Panc1 (cell line): ENCODE results near the gene SEC31B. TPM values are rescaled to one million over a fixed set of nuclear protein-coding genes. Genes with fewer than 3 reads are reported as not detected.

Experiments used
- ATAC-seq: fragments of 200-7000 bp; cut with Tn5 transposase; 2 replicates; pipeline ENCODE4 v1.9.1; 2020; ENCODE audit warnings: mild to moderate bottlenecking, moderate library complexity
- BruUV-seq: library from RNA; stranded (reverse); fragments of 400-500 nt; replicated peaks from 2 replicates; lab custom pipeline; 2021; lab: Mats Ljungman, UMichigan
- CTCF ChIA-PET: fragments of 300-600 bp; sonication (Branson Sonifier 250); formaldehyde crosslinking; loops from one replicate; lab custom pipeline; 2022; ENCODE audit warnings: antibody characterized with exemption; lab: Charles Lee
- POLR2A ChIA-PET: fragments of 300-600 bp; sonication (Branson Sonifier 250); formaldehyde crosslinking; loops from one replicate; lab custom pipeline; 2022; ENCODE audit warnings: antibody characterized with exemption; lab: Charles Lee
- DNase-seq: peaks from one replicate; pipeline ENCODE4 v3.0.0-alpha.2; 2010; ENCODE audit warnings: low read depth, low spot score
- H3K27ac ChIP-seq: 2 replicates; pipeline ENCODE4 v1.5.1; 2011; ENCODE audit warnings: mild to moderate bottlenecking, low read length, inconsistent platforms
- H3K27me3 ChIP-seq: fragments of 200-500 bp; sonication (Bioruptor generic); 2 replicates; pipeline ENCODE4 v1.6.0; 2014; ENCODE audit warnings: low read length, inconsistent platforms; ENCODE audit not compliant: control insufficient read depth, insufficient read depth
- H3K36me3 ChIP-seq: fragments of 200-500 bp; sonication (Bioruptor generic); 2 replicates; pipeline ENCODE4 v1.5.1; 2014; ENCODE audit warnings: inconsistent platforms, mild to moderate bottlenecking, low read length, moderate library complexity; ENCODE audit not compliant: control insufficient read depth, insufficient read depth
- H3K4me1 ChIP-seq: 2 replicates; pipeline ENCODE4 v1.5.1; 2011; ENCODE audit warnings: inconsistent platforms, mild to moderate bottlenecking, low read length, moderate library complexity; ENCODE audit not compliant: control insufficient read depth, insufficient read depth
- H3K4me3 ChIP-seq, 2 experiments: 2 replicates each; pipeline ENCODE4 v1.5.1; 2011 to 2012; ENCODE audit warnings: low read depth in 2 of 2, low read length in 2 of 2, mild to moderate bottlenecking in 2 of 2, inconsistent platforms in 1 of 2, moderate library complexity in 1 of 2
- H3K9me3 ChIP-seq: fragments of 200-500 bp; sonication (Bioruptor generic); 2 replicates; pipeline ENCODE4 v1.5.1; 2014; ENCODE audit warnings: low read depth, mild to moderate bottlenecking, inconsistent platforms, low read length, moderate library complexity; ENCODE audit not compliant: control insufficient read depth, insufficient read depth
- CTCF ChIP-seq: fragments of 450-650 bp; IDR thresholded peaks from 2 replicates; pipeline ENCODE4 v1.5.1; 2017; ENCODE audit warnings: mild to moderate bottlenecking
- POLR2AphosphoS5 ChIP-seq: IDR thresholded peaks from 2 replicates; pipeline ENCODE4 v1.6.1; 2012; ENCODE audit warnings: mild to moderate bottlenecking, low read depth, low read length, moderate library complexity
- SIN3A ChIP-seq: IDR thresholded peaks from 2 replicates; pipeline ENCODE4 v1.6.1; 2012; ENCODE audit warnings: low read depth, mild to moderate bottlenecking, low read length, moderate library complexity, borderline replicate concordance; ENCODE audit not compliant: insufficient read depth
- TCF7L2 ChIP-seq: IDR thresholded peaks from 2 replicates; pipeline ENCODE4 v1.6.1; 2011; ENCODE audit warnings: mild to moderate bottlenecking, low read depth, low read length, inconsistent platforms
- in situ Hi-C: cut with HindIII; loops from 2 replicates; pipeline ENCODE4 v1.10.0; 2016; ENCODE audit warnings: low sequenced_read_pairs, low pct_unique_long_range_greater_than_20kb
- intact Hi-C: fragments of 100-400 bp; cut with micrococcal nuclease; formaldehyde crosslinking; loops from one replicate; pipeline ENCODE4 v1.10.0; 2022; ENCODE audit not compliant: unreplicated experiment
- total RNA-seq: library from RNA; stranded (reverse); gene quantifications from one replicate; pipeline ENCODE4 v1.2.1, GENCODE V29; 2021; ENCODE audit not compliant: unreplicated experiment
- TF ChIP-seq, protein P1 (sequence below), 2 experiments: IDR thresholded peaks; 2 replicates each; pipeline ENCODE4 v1.6.1; 2011 to 2012; ENCODE audit warnings: low read depth in 2 of 2, control low read depth in 1 of 2, low read length in 1 of 2, mild to moderate bottlenecking in 1 of 2, moderate library complexity in 1 of 2; ENCODE audit not compliant: insufficient read depth in 1 of 2

Gene SEC31B
- total RNA-seq, 1 experiment from 2014 or later, result 17.8 TPM

GRCh38 chr10:100483876-100484666, 35.6 kb downstream of the SEC31B start:
- Histone ChIP-seq H3K4me1 (no peaks in the 10 kb centered on the region; the same call in 1 of the 2 replicates), H3K27ac (no peak overlapping the region), H3K4me3 (no peak overlapping the region), H3K9me3 (no peaks in the 10 kb centered on the region), H3K36me3 (no peaks in the 10 kb centered on the region; the same call in 1 of the 2 replicates), H3K27me3 (peaks cover 20% of the 10 kb centered on the region)
- CTCF ChIA-PET, result interaction anchor here (1.0 to 2.1 kb wide), 4 partner anchors 11 to 52 kb away, joined by 3 to 10 read pairs (median 6); partner anchors contain the start of gene HIF1AN
- no peak for DNase-seq
- TF ChIP-seq, protein P1, sequence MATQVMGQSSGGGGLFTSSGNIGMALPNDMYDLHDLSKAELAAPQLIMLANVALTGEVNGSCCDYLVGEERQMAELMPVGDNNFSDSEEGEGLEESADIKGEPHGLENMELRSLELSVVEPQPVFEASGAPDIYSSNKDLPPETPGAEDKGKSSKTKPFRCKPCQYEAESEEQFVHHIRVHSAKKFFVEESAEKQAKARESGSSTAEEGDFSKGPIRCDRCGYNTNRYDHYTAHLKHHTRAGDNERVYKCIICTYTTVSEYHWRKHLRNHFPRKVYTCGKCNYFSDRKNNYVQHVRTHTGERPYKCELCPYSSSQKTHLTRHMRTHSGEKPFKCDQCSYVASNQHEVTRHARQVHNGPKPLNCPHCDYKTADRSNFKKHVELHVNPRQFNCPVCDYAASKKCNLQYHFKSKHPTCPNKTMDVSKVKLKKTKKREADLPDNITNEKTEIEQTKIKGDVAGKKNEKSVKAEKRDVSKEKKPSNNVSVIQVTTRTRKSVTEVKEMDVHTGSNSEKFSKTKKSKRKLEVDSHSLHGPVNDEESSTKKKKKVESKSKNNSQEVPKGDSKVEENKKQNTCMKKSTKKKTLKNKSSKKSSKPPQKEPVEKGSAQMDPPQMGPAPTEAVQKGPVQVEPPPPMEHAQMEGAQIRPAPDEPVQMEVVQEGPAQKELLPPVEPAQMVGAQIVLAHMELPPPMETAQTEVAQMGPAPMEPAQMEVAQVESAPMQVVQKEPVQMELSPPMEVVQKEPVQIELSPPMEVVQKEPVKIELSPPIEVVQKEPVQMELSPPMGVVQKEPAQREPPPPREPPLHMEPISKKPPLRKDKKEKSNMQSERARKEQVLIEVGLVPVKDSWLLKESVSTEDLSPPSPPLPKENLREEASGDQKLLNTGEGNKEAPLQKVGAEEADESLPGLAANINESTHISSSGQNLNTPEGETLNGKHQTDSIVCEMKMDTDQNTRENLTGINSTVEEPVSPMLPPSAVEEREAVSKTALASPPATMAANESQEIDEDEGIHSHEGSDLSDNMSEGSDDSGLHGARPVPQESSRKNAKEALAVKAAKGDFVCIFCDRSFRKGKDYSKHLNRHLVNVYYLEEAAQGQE (IDR thresholded peaks at IDR 0.05; ENCODE audit: insufficient read depth in 1 of 2, low read depth in 2 of 2, low read length in 1 of 2), result no peak
- TF ChIP-seq CTCF (no peak), POLR2AphosphoS5 (no peak), SIN3A (no peak), TCF7L2 (no peak)
- no TSS peak for BruUV-seq
- POLR2A ChIA-PET, result no interaction called here
- ATAC-seq, result no peak
- intact Hi-C loops (no loop called here), in situ Hi-C loops (no loop called here)

DNA sequence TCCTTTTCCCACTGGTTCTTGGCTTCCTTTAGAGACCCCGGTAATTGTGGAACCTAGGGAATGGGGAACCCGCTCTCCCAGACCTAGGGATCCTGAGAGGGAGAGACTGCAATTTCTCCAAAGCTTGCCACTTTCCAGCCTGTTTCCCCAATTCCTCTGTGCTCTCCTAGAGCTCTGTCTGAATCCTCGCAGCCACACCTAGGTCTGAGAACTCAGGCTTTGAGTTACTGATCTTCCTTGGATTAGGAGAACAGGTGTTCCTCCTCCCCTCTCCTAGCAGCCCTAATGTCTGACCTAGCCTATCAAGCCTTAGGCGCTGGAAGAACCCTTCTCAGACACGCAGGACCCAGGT, 36.9 kb downstream of the SEC31B start:
- CTCF ChIA-PET, result interaction anchor here (0.6 to 2.5 kb wide), 5 partner anchors 12 to 141 kb away, joined by 3 to 14 read pairs (median 8); partner anchors contain the start of gene HIF1AN

More for the DNA sequence above, 36.9 kb downstream of the SEC31B start:
- no peak for TF ChIP-seq SIN3A
- 0 out of 2 replicates have a peak, but pooled peaks have one; percentile 0 for TF ChIP-seq POLR2AphosphoS5
- in situ Hi-C loops, result no loop called here
- Histone ChIP-seq H3K4me1 (no peaks in the 10 kb centered on the region; the same call in 1 of the 2 replicates), H3K36me3 (no peaks in the 10 kb centered on the region), H3K9me3 (no peaks in the 10 kb centered on the region), H3K27ac (no peak overlapping the region), H3K27me3 (peaks cover 29% of the 10 kb centered on the region), H3K4me3 (peak overlapping the region; percentile 44 to 63)
- no TSS peak for BruUV-seq
- DNase-seq (no peak), ATAC-seq (0 out of 2 replicates have a peak, but pooled peaks have one; percentile 1)
- intact Hi-C loops, result no loop called here
- POLR2A ChIA-PET, result interaction anchor here (0.6 kb wide), 1 partner anchor 814 kb away, joined by 5 read pairs; no protein-coding TSS in a partner anchor
